Activated CD8-positive, alpha-beta memory T cell treated with anti-CD3 and anti-CD28 coated beads for 36 hours (primary cell): ENCODE results near the gene WNT5A. TPM values are rescaled to one million over a fixed set of nuclear protein-coding genes. Genes with fewer than 3 reads are reported as not detected.

ENCODE experiments used
- CTCF ChIA-PET: fragments of 350-600 bp; sonication (Branson Sonifier 250); formaldehyde crosslinking; loops from one replicate; lab custom pipeline; 2021; ENCODE audit warnings: antibody characterized with exemption; lab: Charles Lee
- POLR2A ChIA-PET: fragments of 350-600 bp; sonication (Branson Sonifier 250); formaldehyde crosslinking; loops from one replicate; lab custom pipeline; 2021; ENCODE audit warnings: antibody characterized with exemption; lab: Charles Lee
- total RNA-seq, 2 experiments: library from RNA; stranded (reverse); gene quantifications; one replicate each; pipeline ENCODE4 v1.2.3, GENCODE V29; 2021

The WNT5A gene
- not detected for total RNA-seq

DNA sequence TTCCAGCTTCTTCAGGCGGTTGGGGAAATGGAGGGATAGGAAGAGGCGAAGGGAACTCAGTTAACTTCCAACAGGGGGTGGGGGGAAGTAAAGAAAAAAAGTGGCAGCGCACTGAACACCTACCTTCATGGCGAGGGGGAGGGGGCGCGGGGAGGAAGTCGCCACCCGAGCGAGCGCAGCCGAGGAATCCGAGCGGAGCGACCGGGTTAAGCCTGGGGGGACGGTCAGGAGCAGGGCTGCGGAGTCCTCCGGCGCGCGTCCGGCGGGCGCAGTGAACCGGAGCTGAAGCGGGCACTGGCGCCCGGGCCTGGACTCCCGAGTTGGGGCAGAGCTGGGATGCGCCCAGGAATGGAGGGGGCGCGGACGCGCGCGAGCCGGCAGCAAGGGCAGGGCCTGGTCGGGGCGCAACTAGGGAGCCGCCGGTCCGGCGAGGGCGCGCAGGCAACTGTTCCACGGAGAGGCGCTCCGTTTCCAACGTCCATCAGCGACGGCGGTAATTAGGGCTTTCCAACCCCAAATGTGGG lies at the start of gene WNT5A:
Gene WNT5A (minus strand): TSS at position 450 of the 524 bp plus-strand sequence. CDS start 321 bp downstream, at position 129.
- CTCF ChIA-PET = no interaction called here
- POLR2A ChIA-PET = no interaction called here

- POLR2A ChIA-PET = no interaction called here
- CTCF ChIA-PET = no interaction called here
Measured at GRCh38 chr3:55534876-55535275, 47.8 kb upstream of the WNT5A start.

DNA sequence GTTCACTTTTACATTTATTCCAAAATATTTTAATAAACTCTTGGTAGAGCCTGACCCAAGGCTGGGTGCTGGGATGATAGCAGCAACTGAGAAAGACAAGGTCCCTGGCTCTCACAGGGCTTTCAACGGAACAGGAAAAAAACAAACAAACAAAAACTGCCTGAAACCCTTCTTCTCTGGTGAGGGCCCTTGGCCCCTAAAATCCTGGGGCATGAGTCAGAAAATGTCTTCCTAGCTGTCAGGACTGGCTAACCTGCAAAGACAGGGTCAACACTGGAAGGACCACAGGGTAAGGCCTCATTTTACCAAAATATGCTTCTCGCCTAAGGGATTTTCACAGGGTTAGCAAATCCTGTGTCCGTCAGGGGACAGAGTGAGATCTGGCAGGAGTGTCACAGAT lies 45.7 kb upstream of the WNT5A start:
- ChIA-PET CTCF (no interaction called here), POLR2A (no interaction called here)

DNA sequence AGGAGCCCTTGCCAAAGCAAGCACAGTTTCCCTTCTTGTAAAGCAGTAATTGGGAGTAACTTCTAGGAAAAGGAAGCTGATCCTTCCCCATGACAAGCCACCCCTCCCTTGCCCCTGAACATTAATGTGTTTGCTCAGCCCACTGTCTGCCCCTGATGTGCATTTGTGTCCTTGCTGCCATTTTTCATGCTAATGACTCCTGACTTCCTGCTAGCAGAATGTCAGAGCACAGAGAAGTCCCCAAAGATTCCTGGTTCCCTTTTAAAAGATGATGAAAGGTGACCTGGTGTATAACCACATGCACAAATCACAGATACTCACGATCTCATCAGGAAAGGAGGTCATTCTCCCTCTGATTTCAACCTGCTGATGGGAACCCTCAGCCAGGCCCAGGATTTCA lies 44.2 kb upstream of the WNT5A start:
- CTCF ChIA-PET = no interaction called here

DNA sequence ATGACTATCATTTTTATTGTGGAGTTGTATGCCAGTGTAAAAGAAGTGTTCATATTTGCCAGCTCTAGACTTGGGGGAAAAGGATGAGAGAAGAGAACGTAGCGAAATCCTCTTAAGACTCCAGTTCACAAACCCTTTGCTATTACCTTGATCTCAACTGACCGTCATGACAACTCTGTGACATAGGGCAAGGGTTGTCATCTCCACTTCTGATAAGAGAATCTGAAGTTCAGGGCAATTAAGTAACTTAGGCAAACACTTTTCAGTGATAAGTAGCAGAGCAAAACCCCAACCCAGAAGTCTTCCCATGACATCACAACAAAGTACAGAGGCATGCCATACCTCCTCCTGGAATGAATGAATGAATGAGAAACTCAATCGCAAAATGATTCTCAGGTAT lies 40.3 kb upstream of the WNT5A start:
- ChIA-PET POLR2A (no interaction called here), CTCF (no interaction called here)

More for the DNA sequence above, 44.2 kb upstream of the WNT5A start:
- POLR2A ChIA-PET = no interaction called here

DNA sequence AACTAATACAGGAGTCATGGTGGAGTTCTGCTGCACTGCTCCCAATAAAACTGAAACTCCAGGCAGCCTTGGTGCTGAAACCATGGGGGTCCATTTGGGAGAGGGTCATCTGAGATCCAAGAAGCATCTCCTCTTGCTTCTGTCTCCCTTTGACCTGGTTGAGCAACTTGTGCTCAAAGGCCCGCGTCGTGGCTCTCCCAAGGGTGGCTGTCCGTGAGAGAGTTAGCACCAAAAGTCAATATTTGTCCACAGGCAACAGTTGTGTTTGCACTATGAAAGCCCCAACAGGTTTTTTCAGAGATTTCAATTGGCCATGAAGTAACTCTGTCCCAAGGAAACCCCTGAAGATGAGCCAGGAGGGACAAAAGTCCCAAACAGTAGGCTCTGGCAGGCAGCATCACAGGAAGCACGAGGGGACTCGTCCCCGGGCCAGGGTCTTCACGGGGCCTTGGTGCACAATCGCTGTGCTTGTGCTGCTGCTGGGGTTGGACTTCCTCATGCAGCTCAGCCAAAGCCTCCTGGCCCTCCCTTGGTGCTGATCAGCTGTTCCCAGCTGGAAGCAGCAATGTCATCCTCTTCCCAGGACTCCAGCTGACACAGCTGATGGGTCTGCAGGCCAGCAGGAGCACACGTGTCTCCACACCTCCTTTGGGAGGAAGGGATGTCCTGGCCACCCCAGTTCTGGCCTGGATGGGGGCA lies 39.4 kb upstream of the WNT5A start:
- ChIA-PET CTCF (no interaction called here), POLR2A (no interaction called here)

- CTCF ChIA-PET = no interaction called here
- POLR2A ChIA-PET = no interaction called here
Measured at GRCh38 chr3:55525436-55525835, 38.3 kb upstream of the WNT5A start.

DNA sequence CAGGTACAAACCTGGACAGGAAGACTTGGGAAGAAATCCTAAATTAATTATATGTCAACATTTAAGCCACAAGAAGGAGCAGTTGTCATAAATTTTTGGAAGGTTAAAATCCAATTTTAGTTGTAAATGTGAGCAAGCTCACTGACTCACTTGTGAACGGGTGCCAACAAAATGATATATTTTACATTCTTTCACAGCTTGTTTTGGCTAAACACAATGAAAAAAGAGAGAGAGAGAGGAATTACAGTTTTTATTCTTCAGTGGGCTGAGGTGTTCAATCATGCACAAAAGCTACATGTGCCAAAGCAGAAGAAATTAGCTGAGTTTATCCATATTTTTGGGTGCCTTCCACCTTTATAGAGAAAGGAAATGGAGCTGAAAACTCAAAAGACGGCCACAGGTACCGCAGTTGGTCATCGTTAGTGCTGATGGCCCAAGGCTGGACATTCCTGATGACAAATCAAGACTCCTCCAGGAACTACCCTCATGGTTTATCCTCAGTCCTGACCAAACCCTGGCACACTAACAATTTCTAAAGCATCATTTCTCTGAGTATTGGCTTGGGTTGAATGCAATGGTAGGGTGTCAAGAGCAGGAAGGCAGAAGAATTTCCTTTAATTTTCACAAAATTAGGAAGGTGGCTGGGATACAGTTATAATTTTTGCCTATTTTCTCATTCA lies 37.6 kb upstream of the WNT5A start:
- POLR2A ChIA-PET = no interaction called here
- CTCF ChIA-PET = no interaction called here

GRCh38 chr3:55523471-55523870 lies 36.4 kb upstream of the WNT5A start:
- POLR2A ChIA-PET = no interaction called here

GRCh38 chr3:55521738-55522421 lies 34.8 kb upstream of the WNT5A start:
- CTCF ChIA-PET = no interaction called here
- POLR2A ChIA-PET = no interaction called here

More at GRCh38 chr3:55523471-55523870, 36.4 kb upstream of the WNT5A start:
- CTCF ChIA-PET = interaction anchor here (0.6 kb wide), 1 partner anchor 836 kb away, joined by 3 read pairs; no protein-coding TSS in a partner anchor

DNA sequence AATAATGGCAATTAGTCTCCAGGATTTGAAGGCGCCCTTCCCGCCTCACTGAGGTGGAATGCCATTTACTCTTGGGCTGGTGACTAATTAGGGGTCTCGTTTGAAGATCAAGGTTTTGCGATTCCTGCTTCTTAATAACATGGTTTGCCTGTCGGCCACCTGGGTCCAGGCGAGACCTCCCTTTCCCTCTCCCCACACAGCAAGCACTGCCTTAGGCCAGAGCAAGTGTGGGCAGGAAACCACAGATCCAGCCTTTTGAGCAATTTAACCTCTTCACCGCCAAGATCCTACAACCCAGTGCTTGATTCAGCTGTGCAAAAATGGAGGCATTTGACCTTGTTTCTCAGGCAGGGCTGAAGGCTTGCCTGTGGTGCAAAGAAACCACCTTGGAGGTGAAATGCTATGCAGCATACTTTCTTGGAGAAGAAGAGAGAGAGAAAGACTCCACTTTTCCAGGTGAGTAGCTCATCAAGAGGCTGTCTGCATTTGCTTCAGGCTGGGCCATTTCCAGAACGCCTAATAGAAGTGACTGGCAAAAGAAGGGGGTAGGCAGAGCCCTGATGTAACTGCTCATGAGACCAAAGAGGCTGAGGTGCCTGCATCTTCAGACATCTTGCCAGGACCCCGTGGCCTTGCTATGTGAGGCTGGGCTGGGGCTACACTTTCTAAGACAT lies 34.1 kb upstream of the WNT5A start:
- ChIA-PET CTCF (no interaction called here), POLR2A (no interaction called here)

DNA sequence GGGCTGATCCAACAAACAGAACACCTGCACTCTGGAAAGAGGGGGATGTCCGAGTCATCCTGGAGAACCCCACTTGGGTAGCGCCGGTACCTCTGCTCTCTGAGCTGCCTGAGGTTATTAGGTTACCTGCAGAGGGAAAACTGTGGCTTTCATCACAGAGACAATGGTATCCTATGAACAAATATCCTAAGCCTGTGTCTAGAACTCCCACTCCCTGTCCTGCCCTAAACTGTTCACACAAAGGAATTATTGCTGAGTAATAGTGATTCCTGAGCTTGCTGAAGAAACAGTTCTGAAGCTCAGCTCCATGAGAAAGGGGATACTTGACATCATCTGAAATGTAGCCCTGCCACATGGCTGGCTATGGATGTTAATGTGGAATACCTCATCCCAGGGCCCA lies 31.9 kb upstream of the WNT5A start:
- ChIA-PET CTCF (no interaction called here), POLR2A (no interaction called here)

- CTCF ChIA-PET = no interaction called here
- POLR2A ChIA-PET = no interaction called here
Measured at GRCh38 chr3:55518451-55518850, 31.3 kb upstream of the WNT5A start.

DNA sequence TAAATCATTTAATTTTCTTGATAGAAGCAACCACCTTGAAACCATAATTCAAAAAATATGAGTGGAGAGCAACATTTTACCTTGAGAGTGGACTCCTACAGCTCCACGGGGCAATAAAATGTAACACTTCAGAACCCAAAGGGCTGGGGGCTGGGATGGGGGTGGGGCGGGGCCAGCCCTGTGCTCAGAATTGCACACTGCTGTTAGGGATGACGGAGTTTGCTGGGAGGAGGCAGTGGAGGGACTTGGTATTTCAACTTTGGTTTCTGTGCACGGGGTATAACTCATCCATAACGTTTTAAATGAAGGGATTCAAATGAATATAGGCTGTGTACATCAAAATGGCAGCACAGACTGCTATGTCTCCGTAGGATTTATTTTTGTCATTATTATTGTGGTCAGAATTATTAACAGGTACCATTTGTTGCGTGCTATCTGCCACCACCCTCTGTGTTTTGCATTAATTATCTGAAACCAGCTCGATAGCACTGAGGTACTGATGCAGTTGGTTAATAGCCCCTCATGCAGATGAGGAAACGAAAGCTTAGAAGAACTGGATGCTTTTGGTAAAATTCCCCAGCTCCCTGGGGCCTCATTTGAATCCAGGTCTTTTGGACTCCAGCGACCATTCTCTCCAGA lies 29.4 kb upstream of the WNT5A start:
- ChIA-PET POLR2A (no interaction called here), CTCF (no interaction called here)

DNA sequence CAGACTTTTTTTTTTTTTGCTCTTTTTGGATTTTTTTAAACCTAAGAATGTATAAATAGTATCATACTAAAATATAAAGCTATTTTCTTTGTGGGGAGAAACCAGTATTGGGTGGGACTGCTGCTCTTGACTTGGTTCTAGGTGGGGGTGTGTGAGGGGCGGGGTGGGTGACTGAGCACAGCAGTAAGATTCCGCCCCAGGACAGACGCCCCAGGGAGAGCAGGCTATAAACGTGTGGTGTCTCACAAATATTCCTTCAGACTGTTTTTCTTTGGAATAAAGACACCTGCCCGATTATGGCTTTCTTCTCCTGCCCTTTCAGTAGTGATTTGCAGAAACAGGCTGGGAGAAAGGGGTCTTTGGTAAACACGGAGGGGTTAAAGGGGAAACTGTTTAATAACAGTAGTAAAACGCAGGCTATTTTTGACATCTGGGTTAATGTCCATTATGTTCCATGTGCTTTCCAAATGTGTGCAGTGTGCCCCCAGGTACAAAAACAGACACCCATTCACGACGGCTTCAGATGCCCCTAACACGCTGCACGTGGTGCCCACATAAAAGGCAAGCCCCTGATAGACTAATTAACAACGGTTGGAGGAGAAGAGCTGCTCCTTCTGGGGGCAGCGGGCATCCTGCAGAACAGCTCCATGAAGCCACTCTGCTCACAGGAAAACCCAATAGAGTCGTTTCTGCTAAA lies 28.6 kb upstream of the WNT5A start:
- ChIA-PET CTCF (no interaction called here), POLR2A (no interaction called here)

- POLR2A ChIA-PET = no interaction called here
- CTCF ChIA-PET = no interaction called here
Measured at GRCh38 chr3:55514962-55515361, 27.9 kb upstream of the WNT5A start.

GRCh38 chr3:55512571-55513343 lies 25.7 kb upstream of the WNT5A start:
- CTCF ChIA-PET = no interaction called here
- POLR2A ChIA-PET = no interaction called here
